K562 (cell line): ENCODE measurements around the gene SLC41A3. TPM values are rescaled to one million over a fixed set of nuclear protein-coding genes. Genes with fewer than 3 reads are reported as not detected.

ENCODE experiments used
- ATAC-seq: fragments of 200-7000 bp; cut with Tn5 transposase; 3 replicates; pipeline ENCODE4 v1.9.1; 2020; ENCODE audit warnings: moderate library complexity
- BruUV-seq: library from RNA; stranded (reverse); fragments of 400-500 nt; replicated peaks from 2 replicates; lab custom pipeline; 2021; lab: Mats Ljungman, UMichigan
- CTCF ChIA-PET: fragments of 300-600 bp; formaldehyde crosslinking; extraction: SDS; loops from one replicate; lab custom pipeline; 2021; ENCODE audit warnings: low intra/inter-chr PET ratio; lab: Yijun Ruan, JAX
- POLR2A ChIA-PET: fragments of 300-600, 350-650 bp; sonication (Branson Sonifier 250); formaldehyde crosslinking; extraction: SDS; loops from one replicate; lab custom pipeline; 2021; ENCODE audit warnings: antibody characterized with exemption, inconsistent platforms; lab: Yijun Ruan, JAX
- DNase-seq, 4 experiments: peaks; one replicate each; pipeline versions ENCODE4 v3.0.0 to v3.0.0-alpha.2; 2011 to 2018; ENCODE audit warnings: low spot score in 3 of 4, mixed read lengths in 3 of 4; ENCODE audit errors: extremely low read depth in 1 of 4
- FAIRE-seq: peaks from 2 replicates; lab custom pipeline; 2011; peaks lifted over from hg19 to GRCh38; lab: Jason Lieb, UNC
- H2AFZ ChIP-seq: 2 replicates; pipeline ENCODE4 v1.6.0; 2011; ENCODE audit warnings: low read depth, low read length, control low read depth, inconsistent platforms
- H3K27ac ChIP-seq: fragments of 200-600 bp; 3 replicates; pipeline ENCODE4 v1.8.0; 2011; ENCODE audit warnings: low read depth, mild to moderate bottlenecking, control low read depth, inconsistent platforms, low read length, moderate library complexity, mixed read lengths; ENCODE audit errors: extremely low read depth
- H3K27me3 ChIP-seq, 2 experiments: fragments of 300-600 bp in 1 of 2; 2 replicates in 1 of 2; 3 replicates in 1 of 2; pipeline versions ENCODE4 v1.6.0 to v1.8.0; 2011; ENCODE audit warnings: inconsistent platforms in 2 of 2, low read length in 2 of 2, mild to moderate bottlenecking in 1 of 2, mixed read lengths in 1 of 2, moderate library complexity in 1 of 2; ENCODE audit not compliant: control insufficient read depth in 2 of 2, insufficient read depth in 2 of 2
- H3K36me3 ChIP-seq: fragments of 300-600 bp; 3 replicates; pipeline ENCODE4 v1.8.0; 2011; ENCODE audit warnings: mild to moderate bottlenecking, low read length, inconsistent platforms; ENCODE audit not compliant: control insufficient read depth, insufficient read depth
- H3K4me1 ChIP-seq, 2 experiments: fragments of 200-600 bp in 1 of 2; replicated peaks in 1 of 2; 2 replicates in 1 of 2; 3 replicates in 1 of 2; pipeline versions ENCODE4 v1.5.1 to v1.8.0; 2011; ENCODE audit warnings: inconsistent platforms in 2 of 2, low read length in 2 of 2, mild to moderate bottlenecking in 1 of 2, mixed read lengths in 1 of 2, moderate library complexity in 1 of 2; ENCODE audit not compliant: control insufficient read depth in 2 of 2, insufficient read depth in 2 of 2
- H3K4me2 ChIP-seq: 2 replicates; pipeline ENCODE4 v1.6.1; 2011; ENCODE audit warnings: low read length, control low read depth, inconsistent platforms, mixed read lengths; ENCODE audit not compliant: insufficient read depth
- H3K4me3 ChIP-seq: fragments of 200-600 bp; sonication (generic), shearing (Covaris generic); 2 replicates; pipeline ENCODE4 v1.5.1; 2016; ENCODE audit warnings: control low read depth, inconsistent platforms
- H3K79me2 ChIP-seq: fragments of 200-600 bp; 3 replicates; pipeline ENCODE4 v1.8.0; 2011; ENCODE audit warnings: low read length, inconsistent platforms; ENCODE audit not compliant: control insufficient read depth, insufficient read depth
- H3K9ac ChIP-seq, 2 experiments: 2 replicates each; pipeline versions ENCODE4 v1.6.0 to v1.6.1; 2011; ENCODE audit warnings: low read depth in 2 of 2, low read length in 2 of 2, control low read depth in 1 of 2, inconsistent platforms in 1 of 2, mild to moderate bottlenecking in 1 of 2, mixed read lengths in 1 of 2; ENCODE audit not compliant: insufficient read depth in 1 of 2
- H3K9me1 ChIP-seq: one replicate; pipeline ENCODE4 v1.6.0; 2011; ENCODE audit warnings: inconsistent platforms, mild to moderate bottlenecking, low read length, moderate library complexity; ENCODE audit not compliant: control insufficient read depth, insufficient read depth
- H3K9me3 ChIP-seq: replicated peaks from 2 replicates; pipeline ENCODE4 v1.5.1; 2011; ENCODE audit warnings: low read depth, low read length, inconsistent platforms; ENCODE audit not compliant: control insufficient read depth, insufficient read depth
- H4K20me1 ChIP-seq: replicated peaks from 2 replicates; pipeline ENCODE4 v1.6.1; 2011; ENCODE audit warnings: low read length, inconsistent platforms, mixed read lengths; ENCODE audit not compliant: control insufficient read depth, insufficient read depth
- DIDO1 ChIP-seq: fragments of 450-650 bp; IDR thresholded peaks from 2 replicates; pipeline ENCODE4 v1.6.1; 2016; ENCODE audit warnings: low read depth, missing biosample characterization, missing genetic modification characterization
- ELF2 ChIP-seq: fragments of 250-450 bp; sonication (Bioruptor Pico); IDR thresholded peaks from 2 replicates; pipeline ENCODE4 v1.5.0; 2021; ENCODE audit warnings: mild to moderate bottlenecking
- ETV5 ChIP-seq: sonication (generic); formaldehyde crosslinking; IDR thresholded peaks from 2 replicates; pipeline ENCODE4 v1.4.0; 2020; ENCODE audit warnings: low read depth, mild to moderate bottlenecking, missing genetic modification reagents
- EZH2 ChIP-seq: IDR thresholded peaks from 2 replicates; pipeline ENCODE4 v1.6.1; 2012; ENCODE audit warnings: low read depth, mild to moderate bottlenecking, inconsistent platforms, low read length, borderline replicate concordance
- NR1H2 ChIP-seq: sonication (generic); formaldehyde crosslinking; IDR thresholded peaks from 2 replicates; pipeline ENCODE4 v1.4.0; 2020; ENCODE audit warnings: mild to moderate bottlenecking, missing genetic modification reagents
- ZNF263 ChIP-seq: sonication (generic); formaldehyde crosslinking; IDR thresholded peaks from 2 replicates; pipeline ENCODE4 v1.8.0; 2022; ENCODE audit warnings: mild to moderate bottlenecking, missing genetic modification reagents, borderline replicate concordance
- ZNF444 ChIP-seq: fragments of 250-450 bp; sonication (Bioruptor Pico); IDR thresholded peaks from 2 replicates; pipeline ENCODE4 v1.4.0; 2020; ENCODE audit warnings: mild to moderate bottlenecking, moderate library complexity
- WGBS: fragments of 100-300 bp; shearing (Covaris generic); methylation state at CpG from one replicate; pipeline ENCODE4 v1.1.6; 2016; ENCODE audit warnings: low coverage, mixed read lengths; ENCODE audit not compliant: insufficient coverage; ENCODE audit errors: missing lambda C conversion rate; 5-methylcytosine and 5-hydroxymethylcytosine counted together
- in situ Hi-C: fragments of 300-500 bp; cut with MboI; formaldehyde crosslinking; loops from 4 replicates; pipeline ENCODE4 v1.15.0; 2018; ENCODE audit warnings: inconsistent platforms, mixed read lengths
- intact Hi-C: fragments of 100-400 bp; cut with micrococcal nuclease; formaldehyde crosslinking; loops from 2 replicates; pipeline ENCODE4 v1.14.2; 2022
- polyA plus RNA-seq, 8 experiments: library from polyadenylated mRNA; depleted of rRNA in 4 of 8; stranded (reverse) in 5 of 8; unstranded in 3 of 8; fragments of >200 nt; fragmentation: Nextera tagmentation in 2 of 8; fragmentation: Illumina TruSeq in 1 of 8; extraction: Ambion mirVana in 2 of 8; extraction: Trizol in 1 of 8; gene quantifications; 2 replicates each; pipeline versions ENCODE4 v1.2.1 to v1.2.3, GENCODE V29; 2011 to 2014; ENCODE audit warnings: inconsistent platforms in 1 of 8, missing spikeins in 1 of 8
- total RNA-seq, 7 experiments: library from RNA; depleted of rRNA in 6 of 7; stranded (reverse); fragments of >200 nt in 6 of 7; fragmentation: Illumina TruSeq in 2 of 7; extraction: Trizol in 2 of 7; gene quantifications; 2 replicates each; pipeline versions ENCODE4 v1.2.1 to v1.2.3, GENCODE V29; 2011 to 2021; ENCODE audit warnings: low replicate concordance in 1 of 7
- TF ChIP-seq, protein P1 (sequence below): sonication (generic); formaldehyde crosslinking; IDR thresholded peaks from 2 replicates; pipeline ENCODE4 v1.8.0; 2022; ENCODE audit warnings: missing genetic modification reagents, mild to moderate bottlenecking, borderline replicate concordance
- TF ChIP-seq, protein P2 (sequence below): fragments of 250-450 bp; sonication (Bioruptor Pico); IDR thresholded peaks from 2 replicates; pipeline ENCODE4 v1.4.0; 2020; ENCODE audit warnings: borderline replicate concordance
- TF ChIP-seq, protein P3 (sequence below): fragments of 450-650 bp; formaldehyde crosslinking; IDR thresholded peaks from 2 replicates; pipeline ENCODE4 v1.4.0; 2020; ENCODE audit warnings: mild to moderate bottlenecking, mixed read lengths
- TF ChIP-seq, protein P4 (sequence below): fragments of 250-450 bp; sonication (Bioruptor Pico); IDR thresholded peaks from 2 replicates; pipeline ENCODE4 v1.9.0; 2021; ENCODE audit warnings: mild to moderate bottlenecking, inconsistent platforms
- TF ChIP-seq, protein P5 (sequence below): sonication (generic); formaldehyde crosslinking; IDR thresholded peaks from 2 replicates; pipeline ENCODE4 v1.5.0; 2020; ENCODE audit warnings: missing genetic modification reagents

Gene SLC41A3
- total and polyA plus RNA-seq, 9 of the 15 experiments (the other 6 are each of a cell fraction or from before 2014, with no cell fraction given) = 4.1 to 20.7 (median 11.2) TPM

DNA sequence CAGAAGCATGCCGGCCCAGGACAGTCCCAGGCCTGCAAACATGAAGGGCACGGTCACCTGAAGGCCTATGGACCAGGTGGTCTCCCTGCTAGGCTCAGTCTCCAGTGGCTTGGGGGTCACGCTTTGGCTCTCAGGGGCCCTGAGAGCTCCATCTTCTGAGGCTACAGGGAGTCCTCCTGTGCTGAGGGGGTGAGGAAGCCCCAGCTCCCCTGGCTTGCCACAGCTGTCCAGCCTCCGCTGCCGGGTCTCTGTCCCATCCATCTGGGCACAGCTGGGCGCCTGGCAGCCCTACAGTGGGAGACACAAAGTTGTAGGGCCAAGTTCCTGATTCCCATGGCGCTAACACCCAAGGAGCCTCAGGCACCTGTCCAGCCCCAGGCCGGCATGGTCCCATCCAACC is 16.0 kb downstream of the SLC41A3 start:
- no peaks in the 10 kb centered on the region for H3K9me1 ChIP-seq
- CTCF ChIA-PET = no interaction called here
- no peak overlapping the region for H3K4me3 ChIP-seq
- ATAC-seq (no peak), FAIRE-seq (no peak), DNase-seq (no peak)
- H3K9ac ChIP-seq = no peak overlapping the region
- no TSS peak for BruUV-seq
- no peaks in the 10 kb centered on the region for H3K36me3 ChIP-seq
- POLR2A ChIA-PET = no interaction called here
- H3K27ac ChIP-seq = no peak overlapping the region
- intact Hi-C loops (no loop called here), in situ Hi-C loops (no loop called here)
- no peaks in the 10 kb centered on the region for H4K20me1 ChIP-seq
- no peaks in the 10 kb centered on the region for H3K27me3 ChIP-seq
- no peak overlapping the region for H3K4me2 ChIP-seq
- TF ChIP-seq ELF2 (CRISPR knock-in tag) (no peak), NR1H2 (CRISPR knock-in tag) (no peak), ETV5 (CRISPR knock-in tag) (no peak), ZNF444 (CRISPR knock-in tag) (no peak), DIDO1 (tag) (no peak), EZH2 (no peak), ZNF263 (CRISPR knock-in tag) (no peak)
- TF ChIP-seq, protein P1, sequence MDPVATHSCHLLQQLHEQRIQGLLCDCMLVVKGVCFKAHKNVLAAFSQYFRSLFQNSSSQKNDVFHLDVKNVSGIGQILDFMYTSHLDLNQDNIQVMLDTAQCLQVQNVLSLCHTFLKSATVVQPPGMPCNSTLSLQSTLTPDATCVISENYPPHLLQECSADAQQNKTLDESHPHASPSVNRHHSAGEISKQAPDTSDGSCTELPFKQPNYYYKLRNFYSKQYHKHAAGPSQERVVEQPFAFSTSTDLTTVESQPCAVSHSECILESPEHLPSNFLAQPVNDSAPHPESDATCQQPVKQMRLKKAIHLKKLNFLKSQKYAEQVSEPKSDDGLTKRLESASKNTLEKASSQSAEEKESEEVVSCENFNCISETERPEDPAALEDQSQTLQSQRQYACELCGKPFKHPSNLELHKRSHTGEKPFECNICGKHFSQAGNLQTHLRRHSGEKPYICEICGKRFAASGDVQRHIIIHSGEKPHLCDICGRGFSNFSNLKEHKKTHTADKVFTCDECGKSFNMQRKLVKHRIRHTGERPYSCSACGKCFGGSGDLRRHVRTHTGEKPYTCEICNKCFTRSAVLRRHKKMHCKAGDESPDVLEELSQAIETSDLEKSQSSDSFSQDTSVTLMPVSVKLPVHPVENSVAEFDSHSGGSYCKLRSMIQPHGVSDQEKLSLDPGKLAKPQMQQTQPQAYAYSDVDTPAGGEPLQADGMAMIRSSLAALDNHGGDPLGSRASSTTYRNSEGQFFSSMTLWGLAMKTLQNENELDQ (CRISPR knock-in tag) = no peak
- TF ChIP-seq, protein P2, sequence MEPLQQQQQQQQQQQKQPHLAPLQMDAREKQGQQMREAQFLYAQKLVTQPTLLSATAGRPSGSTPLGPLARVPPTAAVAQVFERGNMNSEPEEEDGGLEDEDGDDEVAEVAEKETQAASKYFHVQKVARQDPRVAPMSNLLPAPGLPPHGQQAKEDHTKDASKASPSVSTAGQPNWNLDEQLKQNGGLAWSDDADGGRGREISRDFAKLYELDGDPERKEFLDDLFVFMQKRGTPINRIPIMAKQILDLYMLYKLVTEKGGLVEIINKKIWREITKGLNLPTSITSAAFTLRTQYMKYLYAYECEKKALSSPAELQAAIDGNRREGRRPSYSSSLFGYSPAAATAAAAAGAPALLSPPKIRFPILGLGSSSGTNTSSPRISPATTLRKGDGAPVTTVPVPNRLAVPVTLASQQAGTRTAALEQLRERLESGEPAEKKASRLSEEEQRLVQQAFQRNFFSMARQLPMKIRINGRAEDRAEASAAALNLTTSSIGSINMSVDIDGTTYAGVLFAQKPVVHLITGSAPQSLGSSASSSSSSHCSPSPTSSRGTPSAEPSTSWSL = no peak
- TF ChIP-seq, protein P3, sequence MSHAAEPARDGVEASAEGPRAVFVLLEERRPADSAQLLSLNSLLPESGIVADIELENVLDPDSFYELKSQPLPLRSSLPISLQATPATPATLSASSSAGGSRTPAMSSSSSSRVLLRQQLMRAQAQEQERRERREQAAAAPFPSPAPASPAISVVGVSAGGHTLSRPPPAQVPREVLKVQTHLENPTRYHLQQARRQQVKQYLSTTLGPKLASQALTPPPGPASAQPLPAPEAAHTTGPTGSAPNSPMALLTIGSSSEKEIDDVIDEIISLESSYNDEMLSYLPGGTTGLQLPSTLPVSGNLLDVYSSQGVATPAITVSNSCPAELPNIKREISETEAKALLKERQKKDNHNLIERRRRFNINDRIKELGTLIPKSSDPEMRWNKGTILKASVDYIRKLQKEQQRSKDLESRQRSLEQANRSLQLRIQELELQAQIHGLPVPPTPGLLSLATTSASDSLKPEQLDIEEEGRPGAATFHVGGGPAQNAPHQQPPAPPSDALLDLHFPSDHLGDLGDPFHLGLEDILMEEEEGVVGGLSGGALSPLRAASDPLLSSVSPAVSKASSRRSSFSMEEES = no peak
- TF ChIP-seq, protein P4, sequence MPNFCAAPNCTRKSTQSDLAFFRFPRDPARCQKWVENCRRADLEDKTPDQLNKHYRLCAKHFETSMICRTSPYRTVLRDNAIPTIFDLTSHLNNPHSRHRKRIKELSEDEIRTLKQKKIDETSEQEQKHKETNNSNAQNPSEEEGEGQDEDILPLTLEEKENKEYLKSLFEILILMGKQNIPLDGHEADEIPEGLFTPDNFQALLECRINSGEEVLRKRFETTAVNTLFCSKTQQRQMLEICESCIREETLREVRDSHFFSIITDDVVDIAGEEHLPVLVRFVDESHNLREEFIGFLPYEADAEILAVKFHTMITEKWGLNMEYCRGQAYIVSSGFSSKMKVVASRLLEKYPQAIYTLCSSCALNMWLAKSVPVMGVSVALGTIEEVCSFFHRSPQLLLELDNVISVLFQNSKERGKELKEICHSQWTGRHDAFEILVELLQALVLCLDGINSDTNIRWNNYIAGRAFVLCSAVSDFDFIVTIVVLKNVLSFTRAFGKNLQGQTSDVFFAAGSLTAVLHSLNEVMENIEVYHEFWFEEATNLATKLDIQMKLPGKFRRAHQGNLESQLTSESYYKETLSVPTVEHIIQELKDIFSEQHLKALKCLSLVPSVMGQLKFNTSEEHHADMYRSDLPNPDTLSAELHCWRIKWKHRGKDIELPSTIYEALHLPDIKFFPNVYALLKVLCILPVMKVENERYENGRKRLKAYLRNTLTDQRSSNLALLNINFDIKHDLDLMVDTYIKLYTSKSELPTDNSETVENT (CRISPR knock-in tag) = no peak
- TF ChIP-seq, protein P5, sequence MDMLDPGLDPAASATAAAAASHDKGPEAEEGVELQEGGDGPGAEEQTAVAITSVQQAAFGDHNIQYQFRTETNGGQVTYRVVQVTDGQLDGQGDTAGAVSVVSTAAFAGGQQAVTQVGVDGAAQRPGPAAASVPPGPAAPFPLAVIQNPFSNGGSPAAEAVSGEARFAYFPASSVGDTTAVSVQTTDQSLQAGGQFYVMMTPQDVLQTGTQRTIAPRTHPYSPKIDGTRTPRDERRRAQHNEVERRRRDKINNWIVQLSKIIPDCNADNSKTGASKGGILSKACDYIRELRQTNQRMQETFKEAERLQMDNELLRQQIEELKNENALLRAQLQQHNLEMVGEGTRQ (CRISPR knock-in tag) = no peak
- no peaks in the 10 kb centered on the region for H3K9me3 ChIP-seq
- 44% methylated on average over 8 of the region's 8 CpGs for WGBS
- no peak overlapping the region for H2AFZ ChIP-seq
- peaks cover 0 to 4% of the 10 kb centered on the region in 2 experiments; a peak in 2 of 5 replicates for H3K4me1 ChIP-seq
- H3K79me2 ChIP-seq = no peaks in the 10 kb centered on the region
